ENCODE results near the gene SLC12A6.

DNA sequence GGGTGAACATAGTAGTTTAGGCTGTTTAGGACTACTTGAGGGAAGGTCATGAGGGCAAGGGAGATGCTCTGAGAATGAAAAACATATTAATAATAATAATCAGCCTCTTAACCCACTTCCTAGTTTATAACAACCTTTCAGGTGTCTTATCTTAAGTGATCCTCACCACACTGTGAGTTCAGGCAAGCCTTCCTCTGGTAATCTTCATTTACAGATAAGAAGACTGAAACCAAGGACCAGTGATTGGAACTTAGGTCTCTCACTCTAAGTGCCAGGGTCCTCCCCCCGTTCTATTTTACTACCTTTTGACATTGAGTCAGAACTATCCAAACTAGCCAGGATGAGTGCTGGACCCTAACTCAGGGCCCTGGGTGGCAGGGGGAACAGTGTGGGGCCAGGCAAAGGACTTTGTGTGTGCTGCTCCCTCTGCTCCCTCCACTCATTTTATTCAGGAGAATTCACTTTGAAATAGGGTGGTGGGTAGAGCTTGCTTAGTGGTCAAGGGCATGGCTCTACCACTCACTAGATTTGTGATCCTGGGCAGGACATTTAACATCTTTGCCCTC is 11.2 kb upstream of the SLC12A6 start:
- TF ChIP-seq, protein P1, sequence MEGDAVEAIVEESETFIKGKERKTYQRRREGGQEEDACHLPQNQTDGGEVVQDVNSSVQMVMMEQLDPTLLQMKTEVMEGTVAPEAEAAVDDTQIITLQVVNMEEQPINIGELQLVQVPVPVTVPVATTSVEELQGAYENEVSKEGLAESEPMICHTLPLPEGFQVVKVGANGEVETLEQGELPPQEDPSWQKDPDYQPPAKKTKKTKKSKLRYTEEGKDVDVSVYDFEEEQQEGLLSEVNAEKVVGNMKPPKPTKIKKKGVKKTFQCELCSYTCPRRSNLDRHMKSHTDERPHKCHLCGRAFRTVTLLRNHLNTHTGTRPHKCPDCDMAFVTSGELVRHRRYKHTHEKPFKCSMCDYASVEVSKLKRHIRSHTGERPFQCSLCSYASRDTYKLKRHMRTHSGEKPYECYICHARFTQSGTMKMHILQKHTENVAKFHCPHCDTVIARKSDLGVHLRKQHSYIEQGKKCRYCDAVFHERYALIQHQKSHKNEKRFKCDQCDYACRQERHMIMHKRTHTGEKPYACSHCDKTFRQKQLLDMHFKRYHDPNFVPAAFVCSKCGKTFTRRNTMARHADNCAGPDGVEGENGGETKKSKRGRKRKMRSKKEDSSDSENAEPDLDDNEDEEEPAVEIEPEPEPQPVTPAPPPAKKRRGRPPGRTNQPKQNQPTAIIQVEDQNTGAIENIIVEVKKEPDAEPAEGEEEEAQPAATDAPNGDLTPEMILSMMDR (IDR thresholded peaks at IDR 0.05) = no peak
- TF ChIP-seq POLR2A (IDR thresholded peaks at IDR 0.05) = no peak

All from heart left ventricle (tissue), 13 donors.